HL-60 (cell line): ENCODE measurements around the gene C6orf52.
"Not testable (repeated sequence)": the region's sequence is repeated elsewhere in the genome, so short reads cannot be mapped to it uniquely, and the experiment has no call there.

Experiments used
- DNase-seq, 2 experiments: peaks; one replicate each; pipeline ENCODE4 v3.0.0-alpha.2; 2010 to 2020; ENCODE audit warnings: low read depth in 1 of 2, low spot score in 1 of 2
- H3K27ac ChIP-seq: fragments of 250-450 bp; sonication (Bioruptor Pico); replicated peaks from 2 replicates; pipeline ENCODE4 v1.5.1; 2020; ENCODE audit warnings: mild to moderate bottlenecking, moderate library complexity
- H3K27me3 ChIP-seq: fragments of 250-450 bp; sonication (Bioruptor Pico); 2 replicates; pipeline ENCODE4 v1.5.1; 2021; ENCODE audit warnings: mild to moderate bottlenecking, moderate library complexity; ENCODE audit not compliant: insufficient read depth, poor library complexity, severe bottlenecking
- H3K4me3 ChIP-seq: replicated peaks from 2 replicates; pipeline ENCODE4 v1.5.1; 2011; ENCODE audit warnings: mild to moderate bottlenecking, control low read depth, low read length; ENCODE audit not compliant: insufficient read depth
- GABPA ChIP-seq: IDR thresholded peaks from 2 replicates; pipeline ENCODE4 v1.6.1; 2012; ENCODE audit warnings: low read depth
- POLR2AphosphoS5 ChIP-seq: IDR thresholded peaks from 2 replicates; pipeline ENCODE4 v1.6.1; 2012; ENCODE audit warnings: low read depth
- SPI1 ChIP-seq: IDR thresholded peaks from 2 replicates; pipeline ENCODE4 v1.6.1; 2012; ENCODE audit warnings: low read depth, mild to moderate bottlenecking, borderline replicate concordance
- TF ChIP-seq, protein P1 (sequence below): IDR thresholded peaks from 2 replicates; pipeline ENCODE4 v1.6.1; 2012; ENCODE audit warnings: low read depth; ENCODE audit not compliant: insufficient replicate concordance
- TF ChIP-seq, protein P2 (sequence below): IDR thresholded peaks from one replicate; pipeline ENCODE4 v1.5.1; 2011; ENCODE audit warnings: low read length, control low read depth, inconsistent platforms; ENCODE audit not compliant: insufficient read depth

C6orf52 gene

DNA sequence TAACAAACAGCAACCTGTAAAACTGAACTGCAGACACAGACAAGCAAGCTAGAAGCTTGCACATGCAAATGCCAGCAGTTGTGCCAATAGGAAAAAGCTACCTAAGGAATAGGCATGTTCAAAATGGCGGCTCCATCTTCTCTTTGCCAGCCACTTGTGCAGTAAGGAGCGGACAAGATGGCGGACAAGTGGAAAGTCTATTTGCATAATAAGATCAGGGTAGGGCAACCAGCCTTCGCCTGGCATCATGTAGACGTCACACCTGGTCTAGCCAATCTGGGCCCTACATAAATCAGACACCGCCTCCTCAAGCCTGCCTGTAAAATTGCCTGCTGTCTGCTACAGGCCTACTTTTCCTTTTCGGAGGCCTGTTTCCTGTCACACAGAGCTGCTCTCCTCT lies 18.0 kb downstream of the C6orf52 start:
- Histone ChIP-seq H3K4me3 (no peak overlapping the region), H3K27ac (no peak overlapping the region), H3K27me3 (no peaks in the 10 kb centered on the region)
- TF ChIP-seq, protein P1, sequence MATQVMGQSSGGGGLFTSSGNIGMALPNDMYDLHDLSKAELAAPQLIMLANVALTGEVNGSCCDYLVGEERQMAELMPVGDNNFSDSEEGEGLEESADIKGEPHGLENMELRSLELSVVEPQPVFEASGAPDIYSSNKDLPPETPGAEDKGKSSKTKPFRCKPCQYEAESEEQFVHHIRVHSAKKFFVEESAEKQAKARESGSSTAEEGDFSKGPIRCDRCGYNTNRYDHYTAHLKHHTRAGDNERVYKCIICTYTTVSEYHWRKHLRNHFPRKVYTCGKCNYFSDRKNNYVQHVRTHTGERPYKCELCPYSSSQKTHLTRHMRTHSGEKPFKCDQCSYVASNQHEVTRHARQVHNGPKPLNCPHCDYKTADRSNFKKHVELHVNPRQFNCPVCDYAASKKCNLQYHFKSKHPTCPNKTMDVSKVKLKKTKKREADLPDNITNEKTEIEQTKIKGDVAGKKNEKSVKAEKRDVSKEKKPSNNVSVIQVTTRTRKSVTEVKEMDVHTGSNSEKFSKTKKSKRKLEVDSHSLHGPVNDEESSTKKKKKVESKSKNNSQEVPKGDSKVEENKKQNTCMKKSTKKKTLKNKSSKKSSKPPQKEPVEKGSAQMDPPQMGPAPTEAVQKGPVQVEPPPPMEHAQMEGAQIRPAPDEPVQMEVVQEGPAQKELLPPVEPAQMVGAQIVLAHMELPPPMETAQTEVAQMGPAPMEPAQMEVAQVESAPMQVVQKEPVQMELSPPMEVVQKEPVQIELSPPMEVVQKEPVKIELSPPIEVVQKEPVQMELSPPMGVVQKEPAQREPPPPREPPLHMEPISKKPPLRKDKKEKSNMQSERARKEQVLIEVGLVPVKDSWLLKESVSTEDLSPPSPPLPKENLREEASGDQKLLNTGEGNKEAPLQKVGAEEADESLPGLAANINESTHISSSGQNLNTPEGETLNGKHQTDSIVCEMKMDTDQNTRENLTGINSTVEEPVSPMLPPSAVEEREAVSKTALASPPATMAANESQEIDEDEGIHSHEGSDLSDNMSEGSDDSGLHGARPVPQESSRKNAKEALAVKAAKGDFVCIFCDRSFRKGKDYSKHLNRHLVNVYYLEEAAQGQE, result no peak
- TF ChIP-seq, protein P2, sequence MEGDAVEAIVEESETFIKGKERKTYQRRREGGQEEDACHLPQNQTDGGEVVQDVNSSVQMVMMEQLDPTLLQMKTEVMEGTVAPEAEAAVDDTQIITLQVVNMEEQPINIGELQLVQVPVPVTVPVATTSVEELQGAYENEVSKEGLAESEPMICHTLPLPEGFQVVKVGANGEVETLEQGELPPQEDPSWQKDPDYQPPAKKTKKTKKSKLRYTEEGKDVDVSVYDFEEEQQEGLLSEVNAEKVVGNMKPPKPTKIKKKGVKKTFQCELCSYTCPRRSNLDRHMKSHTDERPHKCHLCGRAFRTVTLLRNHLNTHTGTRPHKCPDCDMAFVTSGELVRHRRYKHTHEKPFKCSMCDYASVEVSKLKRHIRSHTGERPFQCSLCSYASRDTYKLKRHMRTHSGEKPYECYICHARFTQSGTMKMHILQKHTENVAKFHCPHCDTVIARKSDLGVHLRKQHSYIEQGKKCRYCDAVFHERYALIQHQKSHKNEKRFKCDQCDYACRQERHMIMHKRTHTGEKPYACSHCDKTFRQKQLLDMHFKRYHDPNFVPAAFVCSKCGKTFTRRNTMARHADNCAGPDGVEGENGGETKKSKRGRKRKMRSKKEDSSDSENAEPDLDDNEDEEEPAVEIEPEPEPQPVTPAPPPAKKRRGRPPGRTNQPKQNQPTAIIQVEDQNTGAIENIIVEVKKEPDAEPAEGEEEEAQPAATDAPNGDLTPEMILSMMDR, result no peak
- TF ChIP-seq POLR2AphosphoS5 (no peak), SPI1 (no peak), GABPA (no peak)
- DNase-seq, result no peak

DNA sequence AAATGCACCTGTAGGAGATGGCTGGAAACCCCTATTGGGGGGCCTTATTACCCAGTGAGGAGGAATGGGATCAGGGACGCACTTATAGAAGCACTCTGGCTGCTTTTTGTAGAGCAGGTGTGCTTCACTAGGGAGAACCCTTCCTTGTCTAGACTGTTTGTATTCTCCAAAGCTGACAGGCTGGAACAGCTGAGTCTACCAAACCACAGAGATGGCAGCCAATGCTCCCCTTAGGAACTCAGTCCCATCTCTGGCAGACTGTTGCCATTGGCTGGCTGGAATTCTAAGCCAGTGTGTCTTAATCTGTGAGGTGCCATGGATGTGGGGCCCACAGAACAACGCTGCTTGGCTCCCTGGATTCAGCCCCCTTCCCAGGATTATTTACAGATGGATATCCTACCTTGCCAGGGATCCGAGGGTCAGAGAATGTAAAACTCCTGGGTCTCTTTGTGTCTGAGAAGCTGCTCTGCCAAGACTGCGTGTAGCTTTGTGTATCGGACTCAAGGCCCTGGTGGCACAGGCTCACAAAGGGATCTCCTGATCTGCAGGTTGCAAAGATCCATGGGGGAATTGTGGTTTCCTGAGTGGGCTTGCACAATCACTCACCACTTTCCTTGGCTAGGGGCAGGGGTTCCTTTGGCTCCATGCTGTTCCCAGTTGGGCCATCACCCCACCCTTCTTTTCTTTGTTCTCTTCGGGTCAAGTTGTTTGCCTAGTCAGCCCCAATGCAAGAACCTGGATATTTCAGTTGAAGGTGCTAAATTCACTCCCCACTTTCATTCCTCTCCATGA lies 26.1 kb downstream of the C6orf52 start:
- H3K27me3 ChIP-seq, result no peaks in the 10 kb centered on the region
- DNase-seq, result no peak
- no peak overlapping the region for H3K27ac ChIP-seq
- TF ChIP-seq, protein P1, result no peak
- TF ChIP-seq POLR2AphosphoS5 (no peak), SPI1 (no peak), GABPA (no peak)
- TF ChIP-seq, protein P2, result no peak
- no peak overlapping the region for H3K4me3 ChIP-seq

DNA sequence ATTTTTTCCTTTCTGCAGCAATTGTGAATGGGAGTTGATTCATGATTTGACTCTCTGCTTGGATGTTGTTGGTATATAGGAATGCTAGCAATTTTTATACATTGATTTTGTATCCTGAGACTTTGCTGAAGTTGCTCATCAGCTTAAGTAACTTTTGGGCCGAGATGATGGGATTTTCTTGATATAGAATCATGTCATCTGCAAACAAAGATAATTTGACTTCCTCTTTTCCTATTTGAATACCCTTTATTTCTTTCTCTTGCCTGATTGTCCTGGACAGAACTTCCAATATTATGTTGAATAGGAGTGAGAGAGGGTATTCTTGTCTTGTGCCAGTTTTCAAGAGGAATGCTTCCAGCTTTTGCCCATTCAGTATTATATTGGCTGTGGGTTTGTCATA lies 28.8 kb downstream of the C6orf52 start:
- peak; percentile 75 for TF ChIP-seq SPI1
- H3K27me3 ChIP-seq, DNase-seq, H3K27ac ChIP-seq, H3K4me3 ChIP-seq: not testable (repeated sequence)

DNA sequence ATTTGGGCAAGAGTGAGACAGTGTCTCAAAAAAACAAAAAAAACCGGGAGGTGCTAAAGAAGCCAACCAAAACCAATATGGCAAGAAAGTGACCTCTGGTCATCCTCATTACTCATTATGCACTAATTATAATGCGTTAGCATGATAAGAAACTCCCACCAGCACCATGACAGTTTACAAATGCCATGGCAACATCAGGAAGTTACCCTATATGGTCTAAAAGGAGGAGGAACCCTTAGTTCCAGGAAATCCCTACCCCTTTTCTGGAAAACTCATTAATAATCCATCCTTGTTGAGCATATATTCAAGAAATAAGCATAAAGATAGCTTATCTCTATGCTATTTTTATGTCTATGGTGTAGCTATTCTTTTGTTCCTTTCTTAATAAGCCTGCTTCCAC lies 31.7 kb downstream of the C6orf52 start:
- TF ChIP-seq, protein P1, result no peak
- TF ChIP-seq SPI1 (no peak), GABPA (no peak), POLR2AphosphoS5 (no peak)
- TF ChIP-seq, protein P2, result no peak
- Histone ChIP-seq H3K4me3 (no peak overlapping the region), H3K27ac (no peak overlapping the region), H3K27me3 (no peaks in the 10 kb centered on the region)
- no peak for DNase-seq
